ENCODE results near the gene LMF1.
"Not testable (repeated sequence)": the region's sequence is repeated elsewhere in the genome, so short reads cannot be mapped to it uniquely, and the experiment has no call there.

Gene LMF1

DNA sequence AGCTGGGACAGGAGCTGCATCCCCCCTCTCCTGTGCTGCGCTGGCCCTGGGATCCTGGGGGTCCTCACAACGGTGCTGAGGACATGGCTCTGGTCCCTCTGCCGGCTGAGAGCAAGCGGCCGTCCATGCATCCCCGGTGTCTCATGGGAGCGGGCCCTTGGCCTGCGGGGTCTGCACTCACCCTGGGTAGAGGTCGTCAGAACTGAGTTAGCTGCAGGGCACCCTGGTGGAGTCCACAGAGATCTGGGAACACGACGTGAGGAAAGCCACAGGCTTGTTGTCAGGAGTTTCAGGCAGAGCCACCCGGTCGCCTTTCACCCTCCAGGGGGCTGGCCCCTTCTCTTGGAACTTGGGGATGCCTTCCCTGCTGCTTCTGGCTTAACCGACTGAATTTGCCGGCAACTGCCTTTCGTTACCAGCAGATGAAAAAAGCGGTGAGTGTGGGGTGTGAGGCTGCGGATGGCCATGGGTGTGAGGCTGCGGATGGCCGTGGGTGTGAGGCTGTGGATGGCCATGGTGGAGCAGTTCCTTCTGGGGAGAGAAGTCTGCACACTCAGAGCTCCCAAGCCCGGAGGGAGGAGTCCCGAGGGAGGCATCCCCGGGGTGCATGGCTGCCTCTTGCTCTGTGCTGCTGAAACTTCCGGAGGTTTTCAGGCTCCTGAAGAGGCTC is 81.7 kb downstream of the LMF1 start:
- H3K9ac ChIP-seq (ENCODE audit: low read length in 5 of 5): no peak overlapping the region
- H3K27me3 ChIP-seq (ENCODE audit: control insufficient read depth in 5 of 5, insufficient read depth in 4 of 5, low read length in 5 of 5): no peaks in the 10 kb centered on the region
- peaks cover 5 to 61% (median 47%) of the 10 kb centered on the region in 5 donors for H3K36me3 ChIP-seq (ENCODE audit: control insufficient read depth in 5 of 5, insufficient read depth in 5 of 5, low read length in 5 of 5)
- H3K4me1 ChIP-seq (ENCODE audit: control insufficient read depth in 5 of 5, insufficient read depth in 5 of 5, low read length in 5 of 5): peaks cover 0 to 7% (median 0%) of the 10 kb centered on the region in 5 donors
- H3K9me3 ChIP-seq (ENCODE audit: control insufficient read depth in 5 of 5, low read length in 5 of 5): peaks cover 8 to 18% (median 13%) of the 10 kb centered on the region in 5 donors
- no peak overlapping the region for H3K4me3 ChIP-seq (ENCODE audit: low read depth in 1 of 5, low read length in 5 of 5)
- no peak overlapping the region for H3K27ac ChIP-seq (ENCODE audit: low read depth, low read length)

DNA sequence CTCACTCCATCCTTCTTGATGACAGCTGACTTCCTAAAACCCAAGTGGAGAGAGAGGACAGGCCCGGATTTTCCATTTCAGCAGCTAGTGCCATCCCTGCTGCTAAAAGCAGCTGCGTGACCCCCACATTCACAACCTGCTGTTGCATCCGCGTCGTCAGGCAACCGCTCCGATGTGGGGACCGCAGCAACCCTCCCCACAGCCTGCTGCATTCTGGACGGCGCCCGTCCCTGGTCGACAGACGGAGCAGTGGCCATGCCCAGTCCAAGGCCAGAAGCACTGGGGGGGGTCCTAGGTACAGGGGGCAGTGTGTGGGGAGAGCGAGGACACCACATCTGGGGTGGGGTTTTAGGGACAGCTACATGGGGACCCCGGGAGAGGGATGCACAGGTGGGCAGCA is 82.3 kb downstream of the LMF1 start:
- Histone ChIP-seq H3K36me3 (ENCODE audit: control insufficient read depth in 5 of 5, insufficient read depth in 5 of 5, low read length in 5 of 5) (peaks cover 9 to 64% (median 47%) of the 10 kb centered on the region in 5 donors), H3K9me3 (ENCODE audit: control insufficient read depth in 5 of 5, low read length in 5 of 5) (peaks cover 8 to 20% (median 16%) of the 10 kb centered on the region in 5 donors)
- H3K4me3 ChIP-seq (ENCODE audit: low read depth in 1 of 5, low read length in 5 of 5); H3K27me3 ChIP-seq (ENCODE audit: control insufficient read depth in 5 of 5, insufficient read depth in 4 of 5, low read length in 5 of 5); H3K9ac ChIP-seq (ENCODE audit: low read length in 5 of 5); H3K4me1 ChIP-seq (ENCODE audit: control insufficient read depth in 5 of 5, insufficient read depth in 5 of 5, low read length in 5 of 5); H3K27ac ChIP-seq (ENCODE audit: low read depth, low read length): not testable (repeated sequence)

DNA sequence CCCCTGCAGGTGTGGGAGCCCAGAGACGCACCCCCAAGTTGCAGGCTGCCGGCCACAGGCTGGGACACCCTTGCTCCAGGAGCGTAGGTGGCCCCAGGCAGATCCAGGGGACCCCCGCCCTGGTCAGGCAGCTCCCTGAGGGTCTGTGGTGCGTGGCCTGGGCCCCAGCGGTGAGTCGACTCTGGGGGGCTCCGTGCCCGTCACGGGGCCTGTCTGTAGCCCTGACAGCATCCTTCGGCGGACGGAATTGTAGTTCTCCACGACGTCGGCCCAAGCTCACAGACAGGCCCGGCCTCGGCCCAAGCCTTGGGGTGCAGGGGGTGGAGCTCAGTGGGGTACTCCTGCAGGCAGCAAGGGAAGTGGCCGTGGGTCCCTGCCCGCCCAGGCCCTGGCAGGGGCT is 82.9 kb downstream of the LMF1 start:
- H3K27me3 ChIP-seq (ENCODE audit: control insufficient read depth in 5 of 5, insufficient read depth in 4 of 5, low read length in 5 of 5): no peaks in the 10 kb centered on the region
- H3K9ac ChIP-seq (ENCODE audit: low read length in 5 of 5): no peak overlapping the region
- H3K9me3 ChIP-seq (ENCODE audit: control insufficient read depth in 5 of 5, low read length in 5 of 5): peaks cover 8 to 22% (median 16%) of the 10 kb centered on the region in 5 donors
- peaks cover 0 to 7% (median 0%) of the 10 kb centered on the region in 5 donors for H3K4me1 ChIP-seq (ENCODE audit: control insufficient read depth in 5 of 5, insufficient read depth in 5 of 5, low read length in 5 of 5)
- peaks cover 9 to 59% (median 44%) of the 10 kb centered on the region in 5 donors for H3K36me3 ChIP-seq (ENCODE audit: control insufficient read depth in 5 of 5, insufficient read depth in 5 of 5, low read length in 5 of 5)
- no peak overlapping the region for H3K4me3 ChIP-seq (ENCODE audit: low read depth in 1 of 5, low read length in 5 of 5)
- no peak overlapping the region for H3K27ac ChIP-seq (ENCODE audit: low read depth, low read length)

DNA sequence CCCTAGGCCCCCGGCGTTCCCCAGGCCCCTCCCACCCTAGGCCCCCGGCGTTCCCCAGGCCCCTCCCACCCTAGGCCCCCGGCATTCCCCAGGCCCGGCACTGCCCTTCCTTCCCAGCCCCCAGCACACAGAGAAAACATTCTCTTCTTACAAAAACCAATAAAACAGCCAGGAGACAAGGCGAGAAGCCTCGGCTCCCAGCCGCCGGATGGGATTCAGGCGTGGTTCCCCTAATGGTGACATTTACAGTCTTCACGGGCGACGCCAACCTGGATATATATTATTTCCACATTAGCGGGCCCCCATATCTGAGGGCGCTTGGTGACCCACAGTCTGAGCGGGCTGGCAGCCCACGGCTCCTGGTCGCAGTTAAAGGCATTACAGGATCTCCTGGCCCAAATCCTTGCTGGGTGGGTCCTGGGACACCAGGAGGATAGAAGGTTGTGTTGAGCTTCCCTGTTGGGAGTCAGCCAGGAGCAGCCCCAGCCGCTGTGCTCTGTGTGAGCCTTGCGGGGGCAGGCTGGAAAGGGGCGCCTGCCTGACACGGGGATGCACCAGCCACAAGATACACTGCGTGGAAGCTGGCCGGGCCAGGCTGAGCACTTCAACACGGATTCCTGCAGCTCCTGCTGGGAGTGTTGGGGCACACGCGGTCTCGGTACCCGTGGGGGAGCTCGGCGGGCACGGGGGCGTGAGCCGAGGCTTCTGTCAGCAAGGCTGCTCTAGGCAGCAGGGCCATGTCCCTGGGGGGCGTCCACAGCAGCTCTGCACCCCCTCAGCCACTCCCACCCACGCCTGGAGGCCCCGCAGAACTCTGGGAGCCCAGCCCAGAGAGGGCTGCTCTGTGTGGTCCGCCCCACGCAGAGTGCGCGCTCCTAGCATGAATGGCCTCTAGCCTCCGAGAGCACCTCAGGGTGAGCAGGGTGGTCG is 83.7 kb downstream of the LMF1 start:
- no peak overlapping the region for H3K27ac ChIP-seq (ENCODE audit: low read depth, low read length)
- H3K4me1 ChIP-seq (ENCODE audit: control insufficient read depth in 5 of 5, insufficient read depth in 5 of 5, low read length in 5 of 5): peaks cover 0 to 7% (median 0%) of the 10 kb centered on the region in 5 donors
- peaks cover 9 to 54% (median 37%) of the 10 kb centered on the region in 5 donors for H3K36me3 ChIP-seq (ENCODE audit: control insufficient read depth in 5 of 5, insufficient read depth in 5 of 5, low read length in 5 of 5)
- no peak overlapping the region for H3K4me3 ChIP-seq (ENCODE audit: low read depth in 1 of 5, low read length in 5 of 5)
- no peaks in the 10 kb centered on the region for H3K27me3 ChIP-seq (ENCODE audit: control insufficient read depth in 5 of 5, insufficient read depth in 4 of 5, low read length in 5 of 5)
- peaks cover 8 to 22% (median 16%) of the 10 kb centered on the region in 5 donors for H3K9me3 ChIP-seq (ENCODE audit: control insufficient read depth in 5 of 5, low read length in 5 of 5)
- H3K9ac ChIP-seq (ENCODE audit: low read length in 5 of 5): no peak overlapping the region

DNA sequence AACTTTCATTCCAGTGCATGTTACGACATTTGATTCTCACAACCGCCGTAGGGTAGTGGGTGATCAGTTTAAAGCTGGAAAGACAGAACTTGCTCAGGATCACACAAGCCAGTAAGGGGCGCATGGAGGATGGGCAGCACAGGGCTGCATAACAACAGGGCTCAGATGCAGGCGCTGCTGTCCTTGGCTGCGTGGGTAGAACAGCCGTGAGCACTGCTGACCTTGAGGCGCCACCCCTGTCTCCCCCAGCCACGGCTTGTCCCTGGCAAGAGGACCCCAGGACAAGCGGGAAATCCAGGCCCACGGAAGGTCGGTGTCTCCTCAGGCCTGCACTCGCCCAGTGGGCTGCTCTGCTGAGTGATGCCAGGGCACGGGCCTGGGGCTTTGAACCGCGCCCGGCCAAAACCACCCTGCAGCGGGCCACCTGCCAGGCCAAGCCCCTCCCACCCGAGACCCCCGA is 84.7 kb downstream of the LMF1 start:
- Histone ChIP-seq H3K36me3 (ENCODE audit: control insufficient read depth in 5 of 5, insufficient read depth in 5 of 5, low read length in 5 of 5) (peaks cover 9 to 49% (median 27%) of the 10 kb centered on the region in 5 donors), H3K9ac (ENCODE audit: low read length in 5 of 5) (no peak overlapping the region), H3K9me3 (ENCODE audit: control insufficient read depth in 5 of 5, low read length in 5 of 5) (peaks cover 8 to 22% (median 16%) of the 10 kb centered on the region in 5 donors), H3K4me1 (ENCODE audit: control insufficient read depth in 5 of 5, insufficient read depth in 5 of 5, low read length in 5 of 5) (peaks cover 0 to 7% (median 0%) of the 10 kb centered on the region in 5 donors), H3K27me3 (ENCODE audit: control insufficient read depth in 5 of 5, insufficient read depth in 4 of 5, low read length in 5 of 5) (no peaks in the 10 kb centered on the region), H3K27ac (ENCODE audit: low read depth, low read length) (no peak overlapping the region), H3K4me3 (ENCODE audit: low read depth in 1 of 5, low read length in 5 of 5) (no peak overlapping the region)

DNA sequence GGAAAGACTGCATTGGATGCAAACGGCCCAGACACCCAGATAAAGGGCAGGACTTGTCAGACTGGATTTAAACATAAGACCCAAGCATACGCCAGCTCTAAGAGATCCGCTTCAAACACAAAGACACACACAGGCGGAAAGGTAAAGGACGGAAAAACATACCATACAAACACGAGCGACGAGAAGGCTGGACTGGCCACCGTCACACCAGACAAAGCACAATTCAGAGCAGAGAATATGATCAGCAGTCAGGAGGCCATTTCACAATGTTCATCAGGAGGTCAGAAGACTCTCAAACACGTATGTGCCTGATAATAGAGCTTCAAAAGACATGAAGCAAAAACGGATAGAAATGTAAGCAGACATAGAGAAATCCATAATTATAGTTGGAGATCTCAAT is 85.4 kb downstream of the LMF1 start:
- H3K27ac ChIP-seq (ENCODE audit: low read depth, low read length): no peak overlapping the region
- peaks cover 9 to 43% (median 22%) of the 10 kb centered on the region in 5 donors for H3K36me3 ChIP-seq (ENCODE audit: control insufficient read depth in 5 of 5, insufficient read depth in 5 of 5, low read length in 5 of 5)
- H3K9me3 ChIP-seq (ENCODE audit: control insufficient read depth in 5 of 5, low read length in 5 of 5): peaks cover 8 to 22% (median 16%) of the 10 kb centered on the region in 5 donors
- peaks cover 0 to 7% (median 0%) of the 10 kb centered on the region in 5 donors for H3K4me1 ChIP-seq (ENCODE audit: control insufficient read depth in 5 of 5, insufficient read depth in 5 of 5, low read length in 5 of 5)
- no peak overlapping the region for H3K4me3 ChIP-seq (ENCODE audit: low read depth in 1 of 5, low read length in 5 of 5)
- no peaks in the 10 kb centered on the region for H3K27me3 ChIP-seq (ENCODE audit: control insufficient read depth in 5 of 5, insufficient read depth in 4 of 5, low read length in 5 of 5)
- no peak overlapping the region for H3K9ac ChIP-seq (ENCODE audit: low read length in 5 of 5)

DNA sequence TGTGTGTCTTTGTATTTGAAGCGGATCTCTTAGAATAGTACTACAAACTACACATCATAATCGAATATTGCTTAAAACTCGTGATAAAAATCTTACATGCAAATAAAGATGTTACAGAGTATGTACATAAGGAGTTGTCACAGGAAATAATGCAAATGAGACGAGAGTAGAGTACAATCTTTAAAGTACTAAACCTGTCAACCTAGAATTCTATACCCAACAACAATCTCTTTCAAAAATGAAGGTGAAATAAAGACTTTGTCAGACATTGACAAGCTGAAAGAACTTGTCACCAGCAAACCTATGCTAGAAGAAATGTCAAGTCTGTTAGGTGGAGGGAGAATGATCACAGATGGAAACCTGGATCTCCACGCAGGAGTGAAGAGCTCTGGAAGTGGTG is 86.6 kb downstream of the LMF1 start:
- Histone ChIP-seq H3K27me3 (ENCODE audit: control insufficient read depth in 5 of 5, insufficient read depth in 4 of 5, low read length in 5 of 5) (no peaks in the 10 kb centered on the region), H3K36me3 (ENCODE audit: control insufficient read depth in 5 of 5, insufficient read depth in 5 of 5, low read length in 5 of 5) (peaks cover 9 to 37% (median 21%) of the 10 kb centered on the region in 5 donors), H3K9me3 (ENCODE audit: control insufficient read depth in 5 of 5, low read length in 5 of 5) (peaks cover 8 to 22% (median 16%) of the 10 kb centered on the region in 5 donors), H3K4me1 (ENCODE audit: control insufficient read depth in 5 of 5, insufficient read depth in 5 of 5, low read length in 5 of 5) (peaks cover 0 to 7% (median 0%) of the 10 kb centered on the region in 5 donors), H3K9ac (ENCODE audit: low read length in 5 of 5) (no peak overlapping the region), H3K4me3 (ENCODE audit: low read depth in 1 of 5, low read length in 5 of 5) (no peak overlapping the region), H3K27ac (ENCODE audit: low read depth, low read length) (no peak overlapping the region)

DNA sequence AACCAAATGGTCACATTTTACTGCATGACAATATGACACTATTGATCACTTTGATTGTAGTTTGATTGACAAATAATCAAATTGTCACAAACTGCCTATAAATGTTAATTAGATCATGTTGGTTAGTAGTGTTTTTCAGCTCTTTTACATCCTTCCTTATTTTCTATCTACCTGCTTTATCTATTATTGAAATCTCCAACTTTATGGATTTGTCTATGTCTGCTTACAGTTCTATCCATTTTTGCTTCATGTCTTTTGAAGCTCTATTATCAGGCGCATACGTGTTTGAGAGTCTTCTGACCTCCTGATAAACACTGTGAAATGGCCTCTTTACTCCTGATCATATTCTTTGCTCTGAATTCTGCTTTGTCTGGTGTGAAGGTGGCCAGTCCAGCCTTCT is 87.0 kb downstream of the LMF1 start:
- Histone ChIP-seq H3K36me3 (ENCODE audit: control insufficient read depth in 5 of 5, insufficient read depth in 5 of 5, low read length in 5 of 5) (peaks cover 9 to 34% (median 17%) of the 10 kb centered on the region in 5 donors), H3K9me3 (ENCODE audit: control insufficient read depth in 5 of 5, low read length in 5 of 5) (peaks cover 8 to 22% (median 16%) of the 10 kb centered on the region in 5 donors), H3K4me1 (ENCODE audit: control insufficient read depth in 5 of 5, insufficient read depth in 5 of 5, low read length in 5 of 5) (peaks cover 0 to 7% (median 0%) of the 10 kb centered on the region in 5 donors)

DNA sequence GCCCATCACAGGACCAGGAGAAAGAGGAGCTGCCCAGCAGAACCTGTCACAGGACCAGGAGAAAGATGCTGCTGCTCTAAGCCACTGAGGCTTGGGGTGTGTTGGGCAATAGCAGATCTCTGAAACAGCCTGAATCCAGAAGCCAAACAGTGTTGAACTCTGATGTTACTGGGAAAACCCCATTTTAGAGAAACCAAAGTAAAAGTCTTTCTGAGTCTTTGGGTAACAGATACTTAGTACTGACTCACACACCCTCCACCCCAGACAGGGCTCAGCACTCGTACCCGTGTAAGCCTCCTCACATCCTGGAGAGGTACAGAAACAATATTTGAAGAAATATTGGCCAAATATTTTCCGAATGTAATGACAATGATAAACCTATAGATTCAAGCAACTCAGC is 87.4 kb downstream of the LMF1 start:
- H3K4me3 ChIP-seq (ENCODE audit: low read depth in 1 of 5, low read length in 5 of 5): no peak overlapping the region
- H3K36me3 ChIP-seq (ENCODE audit: control insufficient read depth in 5 of 5, insufficient read depth in 5 of 5, low read length in 5 of 5): peaks cover 8 to 30% (median 14%) of the 10 kb centered on the region in 5 donors
- no peak overlapping the region for H3K9ac ChIP-seq (ENCODE audit: low read length in 5 of 5)
- H3K9me3 ChIP-seq (ENCODE audit: control insufficient read depth in 5 of 5, low read length in 5 of 5): peaks cover 8 to 22% (median 16%) of the 10 kb centered on the region in 5 donors
- H3K27ac ChIP-seq (ENCODE audit: low read depth, low read length): no peak overlapping the region
- no peaks in the 10 kb centered on the region for H3K27me3 ChIP-seq (ENCODE audit: control insufficient read depth in 5 of 5, insufficient read depth in 4 of 5, low read length in 5 of 5)
- H3K4me1 ChIP-seq (ENCODE audit: control insufficient read depth in 5 of 5, insufficient read depth in 5 of 5, low read length in 5 of 5): peaks cover 0 to 7% (median 0%) of the 10 kb centered on the region in 5 donors

More for the DNA sequence above, 87.0 kb downstream of the LMF1 start:
- Histone ChIP-seq H3K9ac (ENCODE audit: low read length in 5 of 5) (no peak overlapping the region), H3K27me3 (ENCODE audit: control insufficient read depth in 5 of 5, insufficient read depth in 4 of 5, low read length in 5 of 5) (no peaks in the 10 kb centered on the region), H3K4me3 (ENCODE audit: low read depth in 1 of 5, low read length in 5 of 5) (no peak overlapping the region), H3K27ac (ENCODE audit: low read depth, low read length) (no peak overlapping the region)

All from subcutaneous abdominal adipose tissue (tissue), 5 donors.